HG03571 (cell line): ENCODE results near the gene IL37.

ENCODE experiments used
- ATAC-seq: cut with Tn5 transposase; IDR thresholded peaks from one replicate; pipeline ENCODE4 v1.9.1; 2021; ENCODE audit not compliant: unreplicated experiment

IL37 gene

DNA sequence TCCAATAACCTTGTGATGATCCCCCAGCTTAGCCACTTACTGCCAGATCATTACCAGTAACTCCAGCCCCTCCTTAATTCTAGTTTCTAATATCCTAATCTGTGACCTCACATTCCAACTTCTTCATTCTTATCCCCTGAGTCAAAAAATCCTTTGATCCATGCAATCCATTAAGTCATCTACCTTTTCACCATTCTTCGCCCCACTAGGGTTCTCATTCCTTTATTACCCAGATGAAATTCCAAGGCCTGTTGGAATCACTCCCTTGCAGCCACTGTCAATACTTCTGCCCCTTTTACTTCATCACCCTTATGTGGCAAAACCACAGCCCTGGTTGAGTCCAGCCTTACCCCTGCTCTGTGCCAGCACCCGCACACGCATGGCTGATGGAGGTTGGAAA lies 46.5 kb downstream of the IL37 start:
- no peak for ATAC-seq

DNA sequence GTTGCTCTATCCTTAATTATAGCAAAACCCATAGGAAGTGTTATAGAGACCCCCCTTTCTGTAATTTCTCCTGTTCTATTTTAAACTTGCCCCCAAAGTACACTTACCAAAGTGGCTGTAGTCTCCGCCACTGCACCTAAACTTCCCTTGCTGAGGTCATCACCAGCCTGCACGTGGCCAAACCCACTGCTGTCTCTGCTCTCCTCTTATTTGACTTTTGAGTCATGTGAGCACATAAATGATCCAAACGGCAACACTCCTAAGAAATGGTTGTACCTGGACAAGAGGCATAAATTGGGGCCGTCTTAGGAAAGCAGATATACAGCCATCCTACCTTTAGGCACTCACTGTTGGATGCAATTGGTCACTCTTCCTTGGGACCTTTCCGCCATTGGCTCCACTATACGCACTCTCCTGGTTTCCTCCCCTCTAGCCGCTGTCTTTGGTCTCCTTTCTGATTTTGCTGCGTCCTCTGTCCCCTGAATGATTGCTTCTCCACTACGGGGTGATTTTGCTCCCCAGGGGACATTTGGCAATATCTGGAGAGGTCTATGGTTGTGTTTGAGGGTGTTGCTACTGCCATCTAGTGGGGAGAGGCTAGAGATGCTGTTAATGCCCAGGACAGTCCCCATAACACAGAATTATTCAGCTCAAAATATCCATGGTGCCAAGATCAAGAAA lies 47.6 kb downstream of the IL37 start:
- no peak for ATAC-seq

DNA sequence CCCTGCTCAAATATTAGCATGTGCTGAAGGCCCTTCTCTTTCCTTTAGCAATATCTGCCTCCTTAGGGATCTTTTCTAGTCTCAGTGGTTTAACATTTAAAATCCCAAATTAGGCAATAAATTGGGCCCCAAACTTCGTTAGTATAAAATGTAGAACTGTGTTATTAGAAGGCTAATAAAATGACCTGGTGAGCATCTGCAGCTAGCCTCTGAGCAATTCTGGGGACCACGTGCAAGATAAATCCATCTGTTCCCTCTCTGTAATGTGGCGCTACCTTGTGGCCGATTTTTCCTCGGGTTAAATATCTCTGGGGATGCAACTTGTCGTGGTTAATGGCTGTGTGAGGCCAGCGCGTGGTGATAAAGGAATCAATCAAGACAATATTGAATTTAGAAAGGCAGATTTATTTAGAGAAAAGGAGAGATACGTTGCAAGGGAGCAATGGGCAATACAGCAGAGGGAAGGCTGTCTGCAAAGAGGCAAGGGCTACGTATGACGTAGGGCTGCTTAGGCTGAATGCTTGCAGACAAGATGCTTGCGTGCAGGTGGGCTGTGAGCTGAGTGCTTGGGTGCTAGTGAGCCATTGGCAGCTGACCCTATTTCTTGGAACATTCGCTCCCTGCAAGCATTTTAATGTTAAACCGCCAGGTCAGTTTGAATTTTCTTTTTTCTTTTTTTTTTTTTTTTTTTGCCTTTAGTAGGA lies 48.3 kb downstream of the IL37 start:
- no peak for ATAC-seq

DNA sequence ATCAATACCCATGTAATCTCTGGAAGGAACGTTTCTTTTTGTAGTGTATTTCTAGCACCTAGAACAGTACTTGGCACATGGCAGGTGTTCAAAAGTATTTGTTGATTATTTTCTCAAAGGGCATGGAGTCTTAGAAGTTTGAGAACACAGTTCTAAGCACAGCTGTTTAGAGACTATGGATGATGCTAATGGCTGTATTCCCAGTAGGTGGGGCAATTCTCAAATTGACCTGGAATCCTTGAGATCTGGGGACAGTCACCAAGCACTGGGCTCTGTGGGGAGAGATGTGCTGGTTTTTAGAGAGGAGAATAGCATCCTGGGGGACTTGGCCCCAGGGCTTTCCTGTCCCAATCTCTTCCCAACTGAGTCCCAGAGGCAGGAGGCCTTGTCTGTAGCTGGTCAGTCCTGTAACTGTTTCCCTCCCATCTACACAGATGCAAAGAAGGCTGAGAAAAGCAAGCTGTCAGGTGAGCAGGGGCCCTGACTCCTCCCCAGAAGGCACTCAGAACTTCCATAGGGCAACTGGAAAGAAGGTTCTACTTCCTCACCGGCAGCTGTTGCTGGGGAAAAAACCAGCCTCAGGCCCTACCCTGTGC lies 49.4 kb downstream of the IL37 start:
- ATAC-seq, result no peak

DNA sequence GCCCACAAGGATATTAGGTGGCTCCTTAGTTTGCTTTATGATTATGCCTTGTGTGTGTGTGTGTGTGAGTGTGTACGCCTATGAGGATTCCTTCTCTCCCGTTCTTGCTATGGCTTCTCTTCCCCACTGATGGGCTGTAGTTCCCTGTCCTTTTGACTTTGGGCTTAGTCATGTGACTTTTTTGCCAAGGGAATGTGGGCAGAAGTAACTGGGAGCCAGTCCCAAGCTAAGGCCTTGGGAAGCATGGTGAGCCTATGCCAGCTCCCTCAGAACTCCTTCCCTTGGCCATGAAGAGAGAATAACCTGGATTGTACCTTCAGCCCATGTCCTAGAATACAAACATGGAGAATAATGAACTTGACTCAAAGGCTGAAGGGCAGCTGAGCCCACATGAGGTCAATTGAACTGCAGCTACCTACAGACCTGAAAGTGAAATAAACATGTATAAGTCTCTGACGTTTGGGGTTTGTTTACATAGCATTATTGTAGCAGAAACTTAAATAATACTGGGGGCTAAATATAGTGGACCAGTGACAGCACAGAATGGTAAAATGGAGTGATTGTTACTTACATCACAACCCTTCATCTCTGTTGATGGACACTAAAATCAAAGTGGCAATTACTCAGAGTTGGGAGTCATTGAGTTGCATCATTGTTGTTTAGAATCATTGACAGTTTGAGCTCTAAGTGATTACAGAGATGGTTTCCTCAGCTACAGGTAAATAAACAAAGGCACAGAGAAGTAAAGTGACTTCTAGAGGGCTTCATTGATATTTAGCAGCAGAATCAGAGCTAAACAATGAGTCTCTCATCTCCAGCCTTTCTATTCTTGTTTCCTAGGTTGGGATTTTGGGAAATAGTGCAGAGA lies 51.6 kb downstream of the IL37 start:
- ATAC-seq, result no peak

DNA sequence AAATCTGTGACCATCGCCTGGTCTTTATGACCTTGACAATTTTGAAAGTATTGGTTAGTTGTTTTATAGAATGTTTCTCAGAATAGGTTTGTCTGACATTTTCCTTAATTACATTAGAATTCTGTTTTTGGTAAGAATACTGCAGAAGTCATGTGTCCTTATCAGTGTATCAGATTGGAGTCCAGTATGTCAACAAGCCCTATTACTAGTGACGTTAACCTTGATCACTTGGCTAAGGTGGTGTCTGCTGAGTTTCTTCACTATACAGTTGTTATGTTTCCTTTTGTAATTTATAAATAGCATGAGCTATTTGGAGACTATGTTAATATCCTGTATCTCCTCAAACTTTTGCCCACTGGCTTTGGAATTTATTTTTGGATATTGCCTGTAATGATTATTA lies 56.1 kb downstream of the IL37 start:
- ATAC-seq, result no peak
